Pancreas (tissue), 10 donors: Measurements from ENCODE around the gene GLOD4. TPM values are rescaled to one million over a fixed set of nuclear protein-coding genes. Genes with fewer than 3 reads are reported as not detected.
"Not testable (repeated sequence)": the region's sequence is repeated elsewhere in the genome, so short reads cannot be mapped to it uniquely, and the experiment has no call there.

ENCODE experiments used
- ATAC-seq, 4 donors: fragments of 200-7000 bp; cut with Tn5 transposase; one replicate each; pipeline versions ENCODE4 v1.8.0 to v1.9.1; 2020; ENCODE audit warnings: mild to moderate bottlenecking in 4 of 4, moderate library complexity in 4 of 4
- DNase-seq, 6 donors: peaks; one replicate each; pipeline ENCODE4 v3.0.0-alpha.2; 2020
- FAIRE-seq: peaks from 2 replicates; lab custom pipeline; 2012; peaks lifted over from hg19 to GRCh38; lab: Jason Lieb, UNC
- H3K27ac ChIP-seq, 4 donors: fragments of 200-600 bp; sonication (generic); 1 replicate in 3 of 4; 2 replicates in 1 of 4; pipeline versions ENCODE4 v1.5.0 to v1.8.0; 2020
- H3K27me3 ChIP-seq, 4 donors: fragments of 200-600 bp; one replicate each; pipeline ENCODE4 v1.8.0; 2021
- H3K36me3 ChIP-seq, 3 donors: fragments of 200-600 bp; sonication (generic) in 1 of 3; one replicate each; pipeline versions ENCODE4 v1.5.0 to v1.8.0; 2020 to 2021
- H3K4me1 ChIP-seq, 3 donors: fragments of 200-600 bp; one replicate each; pipeline ENCODE4 v1.8.0; 2021
- H3K4me3 ChIP-seq, 4 donors: fragments of 200-600 bp; sonication (generic) in 2 of 4; one replicate each; pipeline versions ENCODE4 v1.5.0 to v1.8.0; 2020 to 2021
- H3K9me3 ChIP-seq, 4 donors: fragments of 200-600 bp; one replicate each; pipeline ENCODE4 v1.8.0; 2021
- WGBS, 2 donors: extraction: QIAGEN DNeasy Blood & Tissue Kit; methylation state at CpG; one replicate each; pipeline ENCODE4 v1.1.7; 2013; 5-methylcytosine and 5-hydroxymethylcytosine counted together
- intact Hi-C, 3 donors: fragments of 100-400 bp; cut with DNase I; formaldehyde crosslinking; loops; one replicate each; pipeline versions ENCODE4 v1.11.1 to v1.14.2; 2022
- polyA plus RNA-seq, 2 donors: library from polyadenylated mRNA; stranded (reverse); fragments of 200-250 nt; gene quantifications; one replicate each; pipeline ENCODE4 v1.2.3, GENCODE V29; 2013
- total RNA-seq, 6 donors: library from RNA; stranded (reverse); fragmentation: NEBNext Ultra II Directional in 4 of 6; extraction: Animal tissue kit (Norgen Biotek cat#: 25700) in 4 of 6; gene quantifications; one replicate each; pipeline versions ENCODE4 v1.2.1 to v1.2.4, GENCODE V29; 2021 to 2023
- TF ChIP-seq, protein P1 (sequence below), 4 donors: fragments of 200-600 bp; sonication (generic) in 3 of 4; IDR thresholded peaks; one replicate each; pipeline versions ENCODE4 v1.5.0 to v1.8.0; 2021; ENCODE audit warnings: antibody characterized with exemption in 4 of 4
- donor health status: healthy with polysubstance abuse.
- donor health status: DM: no; HTN: no; CAD: no; lungs with moderate emphysema.
- donor health status: DM: no; HTN: no; CAD: no.
- donor health status: control.
- donor health status: control.
- donor health status: Bipolar disorder and iron deficiency.
- donor health status: DM: yes; HTN: yes; CAD: no.
- donor health status: DM: no; HTN: no; CAD: no.
- donor health status: DM: no; HTN: no; CAD: no.
- donor health status: DM: yes; HTN: yes; CAD: no.

Gene GLOD4
- total and polyA plus RNA-seq, 8 donors = 18.7 to 36.8 (median 28.0) TPM

DNA sequence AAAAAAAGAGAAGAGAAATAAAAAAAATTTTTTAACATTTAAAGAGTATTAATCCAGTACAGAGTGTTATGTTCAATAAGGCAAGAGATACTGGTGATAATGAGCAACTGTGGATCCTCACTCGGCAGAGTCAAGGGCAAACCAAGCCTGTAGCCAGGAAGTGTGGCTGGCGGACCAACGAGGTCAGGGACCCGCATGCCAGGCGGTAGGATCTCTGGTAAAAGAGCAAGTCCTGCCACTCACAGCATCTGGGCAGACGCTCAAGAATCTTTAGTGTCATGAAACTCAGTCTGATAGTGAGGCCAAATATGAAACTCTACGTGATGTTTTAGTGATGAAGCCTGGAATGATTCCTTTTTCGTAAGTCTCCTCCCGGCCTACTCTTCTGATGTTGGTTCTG lies 21.7 kb downstream of the GLOD4 start:
- H3K4me1 ChIP-seq = no peaks in the 10 kb centered on the region
- peaks cover 0 to 7% (median 0%) of the 10 kb centered on the region in 3 donors for H3K36me3 ChIP-seq
- peak in 1 of 6 donors; percentile 21 for DNase-seq
- no peaks in the 10 kb centered on the region for H3K9me3 ChIP-seq
- H3K27ac ChIP-seq = no peak overlapping the region
- no peak for FAIRE-seq
- intact Hi-C loops = no loop called here
- H3K4me3 ChIP-seq = no peak overlapping the region
- ATAC-seq = no peak
- H3K27me3 ChIP-seq = no peaks in the 10 kb centered on the region
- TF ChIP-seq, protein P1, sequence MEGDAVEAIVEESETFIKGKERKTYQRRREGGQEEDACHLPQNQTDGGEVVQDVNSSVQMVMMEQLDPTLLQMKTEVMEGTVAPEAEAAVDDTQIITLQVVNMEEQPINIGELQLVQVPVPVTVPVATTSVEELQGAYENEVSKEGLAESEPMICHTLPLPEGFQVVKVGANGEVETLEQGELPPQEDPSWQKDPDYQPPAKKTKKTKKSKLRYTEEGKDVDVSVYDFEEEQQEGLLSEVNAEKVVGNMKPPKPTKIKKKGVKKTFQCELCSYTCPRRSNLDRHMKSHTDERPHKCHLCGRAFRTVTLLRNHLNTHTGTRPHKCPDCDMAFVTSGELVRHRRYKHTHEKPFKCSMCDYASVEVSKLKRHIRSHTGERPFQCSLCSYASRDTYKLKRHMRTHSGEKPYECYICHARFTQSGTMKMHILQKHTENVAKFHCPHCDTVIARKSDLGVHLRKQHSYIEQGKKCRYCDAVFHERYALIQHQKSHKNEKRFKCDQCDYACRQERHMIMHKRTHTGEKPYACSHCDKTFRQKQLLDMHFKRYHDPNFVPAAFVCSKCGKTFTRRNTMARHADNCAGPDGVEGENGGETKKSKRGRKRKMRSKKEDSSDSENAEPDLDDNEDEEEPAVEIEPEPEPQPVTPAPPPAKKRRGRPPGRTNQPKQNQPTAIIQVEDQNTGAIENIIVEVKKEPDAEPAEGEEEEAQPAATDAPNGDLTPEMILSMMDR (IDR thresholded peaks at IDR 0.05) = no peak
- WGBS, 2 donors = 84 to 89% methylated on average over 9 of the region's 9 CpGs

DNA sequence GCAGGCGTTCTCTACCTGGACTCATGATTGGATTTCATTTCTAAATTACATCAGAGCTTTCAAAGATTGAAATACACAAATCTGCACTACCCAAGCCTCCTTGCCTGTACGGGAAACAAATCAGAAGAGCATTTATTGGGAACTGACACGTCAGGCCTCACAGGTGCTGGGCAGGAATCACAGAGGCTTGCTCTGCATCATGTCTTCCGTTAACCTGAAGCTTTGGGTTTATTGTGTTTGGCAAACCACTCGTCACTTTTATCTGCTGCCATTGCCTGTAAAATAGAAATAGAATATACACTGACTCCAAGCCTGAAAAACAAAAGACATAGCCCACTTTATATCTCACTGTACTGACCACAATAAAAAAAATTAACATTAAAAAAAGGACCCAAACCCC lies 22.1 kb downstream of the GLOD4 start:
- Histone ChIP-seq H3K4me3 (no peak overlapping the region), H3K4me1 (no peaks in the 10 kb centered on the region), H3K27ac (no peak overlapping the region), H3K27me3 (no peaks in the 10 kb centered on the region), H3K9me3 (no peaks in the 10 kb centered on the region), H3K36me3 (peaks cover 0 to 7% (median 0%) of the 10 kb centered on the region in 3 donors)
- WGBS, 2 donors = 84 to 91% methylated on average over 5 of the region's 5 CpGs
- TF ChIP-seq, protein P1 (IDR thresholded peaks at IDR 0.05) = no peak
- intact Hi-C loops = no loop called here
- DNase-seq (no peak), ATAC-seq (no peak), FAIRE-seq (no peak)

DNA sequence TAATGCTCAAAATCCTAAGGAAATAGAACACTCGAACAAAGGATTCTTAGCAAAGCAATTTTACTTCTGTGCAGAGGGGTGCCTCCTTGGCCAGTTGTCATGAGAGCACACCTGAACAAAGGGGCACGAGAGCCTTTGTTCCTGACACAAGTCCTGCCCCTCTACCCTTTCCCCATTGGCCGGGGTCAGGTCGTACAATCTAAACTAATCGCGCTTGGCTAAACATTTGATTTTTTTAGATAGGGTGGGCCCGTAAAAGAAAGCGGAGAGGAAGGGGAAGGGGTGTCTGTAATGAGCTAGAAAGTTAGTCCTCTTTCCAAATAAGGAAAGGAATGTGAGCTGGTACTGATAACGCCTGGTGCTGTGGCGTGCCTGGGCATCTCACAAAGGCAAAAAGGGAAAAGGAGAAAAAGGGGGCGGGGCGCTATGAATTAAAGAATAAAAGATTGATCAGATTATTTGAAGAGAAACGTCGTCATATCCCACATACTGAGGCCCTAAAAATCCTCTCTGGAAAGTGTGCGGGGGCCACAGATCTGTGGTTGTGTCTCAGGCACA lies 26.0 kb downstream of the GLOD4 start:
- peak in 1 of 6 donors; percentile 16 for DNase-seq
- H3K36me3 ChIP-seq, H3K4me1 ChIP-seq, intact Hi-C loops, H3K9me3 ChIP-seq, H3K27ac ChIP-seq, H3K4me3 ChIP-seq, FAIRE-seq, H3K27me3 ChIP-seq, ATAC-seq: not testable (repeated sequence)
- WGBS, 2 donors = 65 to 71% methylated on average over 15 of the region's 15 CpGs

DNA sequence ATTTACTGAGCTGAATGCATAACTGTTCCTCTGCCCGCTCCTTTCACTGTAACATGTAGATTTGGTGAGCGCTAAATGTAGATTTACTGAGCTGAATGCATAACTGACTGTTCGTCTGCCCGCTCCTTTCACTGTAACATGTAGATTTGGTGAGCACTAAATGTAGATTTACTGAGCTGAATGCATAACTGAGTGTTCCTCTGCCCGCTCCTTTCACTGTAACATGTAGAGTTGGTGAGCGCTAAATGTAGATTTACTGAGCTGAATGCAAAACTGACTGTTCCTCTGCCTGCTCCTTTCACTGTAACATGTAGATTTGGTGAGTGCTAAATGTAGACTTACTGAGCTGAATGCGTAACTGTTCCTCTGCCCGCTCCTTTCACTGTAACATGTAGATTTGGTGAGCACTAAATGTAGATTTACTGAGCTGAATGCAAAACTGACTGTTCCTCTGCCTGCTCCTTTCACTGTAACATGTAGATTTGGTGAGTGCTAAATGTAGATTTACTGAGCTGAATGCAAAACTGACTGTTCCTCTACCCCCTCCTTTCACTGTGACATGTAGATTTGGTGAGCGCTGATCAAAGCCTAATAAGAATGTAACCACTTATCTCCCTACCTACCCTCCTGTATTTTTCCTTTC lies 26.6 kb downstream of the GLOD4 start:
- DNase-seq, H3K36me3 ChIP-seq, intact Hi-C loops, H3K9me3 ChIP-seq, FAIRE-seq, H3K4me1 ChIP-seq, H3K4me3 ChIP-seq, H3K27me3 ChIP-seq, H3K27ac ChIP-seq, ATAC-seq: not testable (repeated sequence)
- 97 to 98% methylated on average over 9 of the region's 9 CpGs for WGBS, 2 donors

DNA sequence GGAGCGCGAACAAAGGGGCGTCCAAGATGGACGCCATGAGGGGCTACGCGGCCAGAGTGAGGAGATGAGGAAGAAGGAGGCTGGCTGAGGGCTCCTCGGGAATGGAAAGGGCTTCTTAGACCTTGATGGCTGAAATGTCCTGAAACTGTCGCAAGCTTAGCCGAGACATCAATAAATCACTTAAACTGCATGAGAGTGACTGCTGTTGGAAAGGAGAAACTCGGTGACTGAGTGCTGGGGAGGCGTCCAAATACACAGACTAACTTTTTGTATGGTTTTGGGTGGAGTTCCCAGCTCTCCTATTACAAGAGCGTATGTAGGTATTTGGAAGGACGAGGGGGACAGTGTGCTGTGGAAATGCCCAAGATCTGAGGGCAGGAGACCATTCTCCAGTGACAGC lies 28.7 kb downstream of the GLOD4 start:
- Histone ChIP-seq H3K27ac (no peak overlapping the region), H3K9me3 (no peaks in the 10 kb centered on the region), H3K4me1 (peaks cover 0 to 7% (median 7%) of the 10 kb centered on the region in 3 donors), H3K4me3 (no peak overlapping the region), H3K27me3 (no peaks in the 10 kb centered on the region), H3K36me3 (peaks cover 0 to 4% (median 0%) of the 10 kb centered on the region in 3 donors)
- DNase-seq = peak in 1 of 6 donors; percentile 14
- TF ChIP-seq, protein P1 (IDR thresholded peaks at IDR 0.05) = no peak
- FAIRE-seq = no peak
- 76 to 79% methylated on average over 13 of the region's 13 CpGs for WGBS, 2 donors
- intact Hi-C loops = no loop called here
- ATAC-seq = no peak
